Stimulated activated CD4-positive, alpha-beta T cell treated with anti-CD3 and anti-CD28 coated beads, TNF-alpha, amount 100 ng/mL, for 1 hour (primary cell): ENCODE results near the gene NBPF6.
"Not testable (repeated sequence)": the region's sequence is repeated elsewhere in the genome, so short reads cannot be mapped to it uniquely, and the experiment has no call there.

Source experiments
- DNase-seq, 3 donors: peaks; one replicate each; pipeline ENCODE4 v3.0.0-alpha.2; 2020; ENCODE audit warnings: low read depth in 3 of 3, low spot score in 1 of 3

Gene NBPF6

DNA sequence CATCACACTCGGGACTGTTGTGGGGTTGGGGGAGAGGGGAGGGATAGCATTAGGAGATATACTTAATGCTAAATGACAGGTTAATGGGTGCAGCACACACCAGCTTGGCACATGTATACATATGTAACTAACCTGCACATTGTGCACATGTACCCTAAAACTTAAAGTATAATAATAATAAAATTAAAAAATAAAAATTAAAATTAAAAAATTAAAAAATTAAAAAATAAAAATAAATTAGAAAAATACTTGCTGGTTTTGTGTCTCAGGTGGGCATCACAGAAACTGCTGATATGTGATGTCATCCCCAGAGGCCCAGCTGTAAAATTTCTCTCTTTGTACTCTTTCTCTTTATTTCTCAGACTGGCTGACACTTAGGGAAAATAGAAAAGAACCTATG lies 44.9 kb downstream of the NBPF6 start:
- DNase-seq, result not testable (repeated sequence)

DNA sequence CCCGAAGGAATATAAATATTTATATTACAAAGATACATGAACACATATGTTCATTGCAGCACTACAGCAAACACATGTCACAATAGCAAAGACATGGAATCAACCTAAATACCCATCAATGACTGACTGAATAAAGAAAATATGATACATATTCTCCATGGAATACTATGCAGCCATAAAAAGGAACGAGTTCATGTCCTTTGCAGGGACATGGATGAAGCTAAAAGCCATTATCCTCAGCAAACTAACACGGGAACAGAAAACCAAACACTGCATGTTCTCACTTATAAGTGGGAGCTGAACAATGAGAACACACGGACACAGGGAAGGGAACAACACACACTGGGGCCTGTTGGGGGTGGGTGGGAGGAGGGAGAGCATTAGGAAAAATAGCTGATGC lies 46.7 kb downstream of the NBPF6 start:
- not testable (repeated sequence) for DNase-seq

DNA sequence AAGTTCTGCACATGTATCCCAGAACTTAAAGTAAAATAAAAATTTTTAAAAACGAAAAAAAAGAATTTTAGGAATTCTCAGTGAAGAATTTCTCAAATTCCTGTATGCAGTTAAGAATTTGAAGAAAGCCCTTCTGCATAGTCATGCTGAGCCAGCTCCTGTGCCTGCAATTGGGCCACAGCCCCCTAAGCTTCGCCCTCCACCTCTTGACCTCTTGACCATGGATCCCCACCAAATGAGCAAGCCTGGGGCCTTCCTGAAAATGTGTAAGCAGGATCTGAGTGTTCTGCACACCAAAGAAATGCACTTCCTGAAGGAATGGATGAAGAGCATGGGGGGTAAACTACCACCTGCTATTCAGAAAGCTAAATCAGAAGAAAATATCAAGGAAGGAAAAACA lies 52.0 kb downstream of the NBPF6 start:
- no peak for DNase-seq

DNA sequence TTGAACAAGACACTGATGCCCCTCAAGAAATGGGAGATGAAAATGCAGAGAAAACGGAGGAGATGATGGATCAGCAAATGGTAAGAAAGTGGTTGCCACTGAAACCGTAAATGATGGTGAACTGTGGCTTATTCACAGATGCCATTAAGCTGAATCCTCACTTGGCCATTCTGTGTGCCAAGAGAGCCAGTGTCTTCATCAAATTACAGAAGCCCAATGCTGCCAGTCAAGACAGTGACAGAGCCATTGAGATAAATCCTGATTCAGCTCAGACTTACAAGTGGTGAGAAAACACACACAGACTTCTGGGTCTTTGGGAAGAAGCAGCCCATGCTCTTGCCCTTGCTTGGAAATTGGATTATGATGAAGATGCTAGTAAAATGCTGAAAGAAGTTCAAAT lies 52.5 kb downstream of the NBPF6 start:
- DNase-seq, result no peak

DNA sequence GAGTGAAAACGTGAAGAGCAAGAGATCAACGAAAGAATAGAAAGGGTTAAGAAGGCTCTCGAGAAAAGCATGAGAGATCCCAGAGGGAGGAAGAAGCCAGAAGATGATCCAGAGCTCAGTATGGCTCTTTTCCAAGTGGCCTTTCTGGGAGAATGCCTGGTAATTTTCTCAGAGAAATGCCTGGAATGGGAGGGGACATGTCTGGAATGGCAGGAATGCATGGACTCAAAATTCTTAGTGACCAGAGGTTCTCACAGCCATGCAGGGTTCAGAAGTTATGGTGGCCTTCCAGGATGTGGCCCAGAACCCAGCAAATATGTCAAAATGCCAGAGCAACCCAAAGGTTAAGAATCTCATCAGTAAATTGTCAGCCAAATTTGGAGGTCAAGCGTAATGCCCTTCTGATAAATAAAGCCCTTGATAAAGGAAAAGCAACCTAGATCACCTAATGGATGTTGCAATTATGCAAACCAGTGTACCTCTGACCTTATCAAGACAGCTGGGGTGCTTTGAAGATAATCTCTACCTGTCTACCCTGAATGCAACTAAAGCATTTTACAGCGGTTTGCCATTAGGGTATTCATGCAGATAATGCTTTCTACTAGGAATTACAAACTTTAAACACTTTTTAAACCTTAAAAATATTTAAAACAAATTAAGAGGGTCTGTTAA lies 53.1 kb downstream of the NBPF6 start:
- no peak for DNase-seq

DNA sequence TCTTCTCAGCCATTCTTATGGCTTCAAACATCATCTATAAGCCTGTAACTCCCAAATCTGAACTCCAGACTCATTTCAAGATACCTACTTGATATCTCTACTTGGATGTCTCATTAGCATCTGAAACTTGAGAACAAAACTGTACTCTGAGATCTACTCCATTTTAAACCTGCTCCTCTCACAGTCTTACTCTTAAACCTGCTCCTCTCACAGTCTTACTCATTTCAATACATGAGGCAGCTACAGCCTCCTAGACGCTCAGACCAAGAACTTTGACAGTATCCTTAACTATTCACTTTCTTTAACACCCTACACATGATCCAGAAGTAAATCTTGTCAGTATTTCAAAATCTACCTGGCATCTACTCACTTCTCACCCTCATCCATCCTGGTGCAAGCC lies 54.3 kb downstream of the NBPF6 start:
- DNase-seq, result no peak

DNA sequence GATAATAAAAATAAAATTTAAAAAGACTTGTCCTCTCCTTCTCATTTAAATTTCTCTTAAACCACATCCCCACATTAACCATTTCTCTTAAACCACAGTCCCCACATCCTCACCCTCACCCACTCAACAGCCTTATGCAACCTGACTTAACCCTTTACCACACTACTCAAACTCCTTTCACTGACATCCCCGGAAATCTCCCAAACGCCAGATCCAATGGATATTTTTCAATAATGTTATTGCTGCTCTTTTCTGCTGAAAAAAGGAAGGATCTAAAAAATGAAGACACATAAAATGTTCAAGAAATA lies 55.6 kb downstream of the NBPF6 start:
- DNase-seq, result no peak

DNA sequence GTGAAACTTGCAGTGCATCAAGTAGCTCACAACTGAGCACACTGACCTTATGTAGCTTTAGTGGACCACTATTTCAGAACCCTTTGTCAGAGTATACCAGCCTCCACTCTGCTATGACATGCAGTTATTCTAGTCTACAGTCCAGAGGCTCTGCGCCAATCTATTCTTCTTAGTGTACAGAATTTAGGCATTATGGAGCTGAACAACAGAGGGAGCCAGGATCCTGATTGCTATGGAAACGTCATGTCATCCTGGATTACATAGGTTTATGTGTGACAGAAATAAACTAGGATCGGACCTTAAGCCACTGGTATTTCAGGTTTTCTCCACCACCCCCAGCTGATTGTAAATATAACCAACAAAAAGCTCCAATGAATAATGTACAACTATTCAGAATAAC lies 61.6 kb downstream of the NBPF6 start:
- no peak for DNase-seq

DNA sequence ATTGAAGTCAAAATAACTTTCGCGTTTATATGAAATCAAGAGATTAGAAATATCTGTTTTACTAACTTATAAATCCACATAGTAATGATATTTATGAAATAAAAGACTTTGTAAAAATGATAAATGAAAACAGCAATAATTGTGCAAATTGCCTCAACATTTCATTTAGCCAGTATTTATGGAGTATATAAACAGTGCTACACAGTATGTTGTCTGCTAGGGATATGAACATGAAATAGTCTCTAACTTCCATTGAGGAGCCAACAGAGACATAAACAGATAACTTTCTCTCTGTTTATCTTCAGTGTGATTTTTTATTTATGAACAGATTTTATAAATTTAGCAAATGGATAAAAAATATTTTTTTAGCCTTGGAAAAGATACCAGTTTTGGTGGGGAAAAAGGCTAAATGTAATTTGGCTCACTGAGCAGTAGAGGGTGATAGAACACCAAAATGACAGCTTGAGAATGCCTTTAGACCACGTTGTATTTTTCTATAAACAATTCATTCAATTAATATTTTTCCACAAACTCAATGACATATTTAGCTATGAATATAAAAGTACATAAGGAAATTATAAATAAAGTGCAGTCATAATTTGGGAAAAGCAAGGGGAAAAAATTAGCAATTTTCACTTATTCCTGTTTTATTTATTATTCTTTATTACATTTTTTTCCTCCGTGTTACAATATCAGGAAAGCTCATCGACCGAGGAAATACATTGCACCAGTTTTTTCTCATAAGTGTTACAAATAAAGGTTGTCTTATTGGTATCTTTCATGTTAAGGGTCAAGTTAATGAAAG lies 62.3 kb downstream of the NBPF6 start:
- no peak for DNase-seq

DNA sequence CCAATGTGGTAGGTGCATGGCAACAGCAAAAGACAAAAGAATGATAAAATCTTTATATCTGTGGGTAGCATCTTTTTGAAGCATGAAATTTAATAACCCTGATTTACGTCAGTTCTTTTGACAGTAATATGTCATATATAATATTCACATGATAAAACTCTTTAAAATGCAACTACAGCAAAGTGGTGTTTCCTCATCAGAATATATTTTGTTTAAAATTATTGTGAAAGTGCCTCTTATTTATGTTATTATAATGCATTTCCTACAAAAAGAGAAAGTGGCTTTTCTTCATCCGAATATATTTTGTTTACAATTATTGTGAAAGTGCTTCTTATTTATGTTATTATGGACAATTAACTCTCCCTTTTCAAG lies 62.9 kb downstream of the NBPF6 start:
- no peak for DNase-seq

DNA sequence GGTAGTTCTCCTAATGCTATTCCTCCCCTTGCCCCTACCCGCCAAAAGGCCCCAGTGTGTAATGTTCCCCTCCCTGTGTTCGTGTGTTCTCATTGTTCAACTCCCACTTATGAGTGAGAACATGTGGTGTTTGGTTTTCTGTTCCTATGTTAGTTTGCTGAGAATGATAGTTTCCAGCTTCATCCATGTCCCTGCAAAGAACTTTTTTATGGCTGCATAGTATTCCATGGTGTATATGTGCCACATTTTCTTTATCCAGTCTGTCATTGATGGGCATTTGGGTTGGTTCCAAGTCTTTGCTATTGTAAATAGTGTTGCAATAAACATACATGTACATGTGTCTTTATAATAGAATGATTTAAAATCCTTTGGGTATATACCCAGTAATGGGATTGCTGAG lies 63.8 kb downstream of the NBPF6 start:
- not testable (repeated sequence) for DNase-seq

DNA sequence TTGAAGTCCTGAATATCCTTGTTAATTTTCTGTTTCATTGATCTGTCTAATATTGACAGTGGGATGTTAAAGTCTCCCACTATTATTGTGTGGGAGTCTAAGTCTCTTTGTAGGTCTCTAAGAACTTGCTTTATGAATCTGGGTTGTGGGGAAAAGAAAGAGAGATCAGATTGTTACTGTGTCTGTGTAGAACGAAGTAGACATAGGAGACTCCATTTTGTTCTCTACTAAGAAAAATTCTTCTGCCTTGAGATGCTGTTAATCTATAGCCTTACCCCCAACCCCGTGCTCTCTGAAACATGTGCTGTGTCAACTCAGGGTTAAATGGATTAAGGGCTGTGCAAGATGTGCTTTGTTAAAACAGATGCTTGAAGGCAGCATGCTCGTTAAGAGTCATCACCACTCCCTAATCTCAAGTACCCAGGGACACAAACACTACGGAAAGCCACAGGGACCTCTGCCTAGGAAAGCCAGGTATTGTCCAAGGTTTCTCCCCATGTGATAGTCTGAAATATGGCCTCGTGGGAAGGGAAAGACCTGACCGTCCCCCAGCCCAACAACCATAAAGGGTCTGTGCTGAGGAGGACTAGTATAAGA lies 67.3 kb downstream of the NBPF6 start:
- DNase-seq, result not testable (repeated sequence)
